HT-29 (cell line): Measurements from ENCODE around the gene KANTR. TPM values are rescaled to one million over a fixed set of nuclear protein-coding genes. Genes with fewer than 3 reads are reported as not detected.

Source experiments
- DNase-seq: peaks from one replicate; pipeline ENCODE4 v3.0.0-alpha.2; 2015; ENCODE audit warnings: low spot score
- total RNA-seq: library from RNA; depleted of rRNA; stranded (reverse); fragments of >200 nt; shearing (Covaris generic); gene quantifications from 2 replicates; pipeline ENCODE4 v1.2.3, GENCODE V29; 2014; rRNA removed

KANTR gene
- total RNA-seq = 8.0 and 11.9 TPM in 2 replicates

DNA sequence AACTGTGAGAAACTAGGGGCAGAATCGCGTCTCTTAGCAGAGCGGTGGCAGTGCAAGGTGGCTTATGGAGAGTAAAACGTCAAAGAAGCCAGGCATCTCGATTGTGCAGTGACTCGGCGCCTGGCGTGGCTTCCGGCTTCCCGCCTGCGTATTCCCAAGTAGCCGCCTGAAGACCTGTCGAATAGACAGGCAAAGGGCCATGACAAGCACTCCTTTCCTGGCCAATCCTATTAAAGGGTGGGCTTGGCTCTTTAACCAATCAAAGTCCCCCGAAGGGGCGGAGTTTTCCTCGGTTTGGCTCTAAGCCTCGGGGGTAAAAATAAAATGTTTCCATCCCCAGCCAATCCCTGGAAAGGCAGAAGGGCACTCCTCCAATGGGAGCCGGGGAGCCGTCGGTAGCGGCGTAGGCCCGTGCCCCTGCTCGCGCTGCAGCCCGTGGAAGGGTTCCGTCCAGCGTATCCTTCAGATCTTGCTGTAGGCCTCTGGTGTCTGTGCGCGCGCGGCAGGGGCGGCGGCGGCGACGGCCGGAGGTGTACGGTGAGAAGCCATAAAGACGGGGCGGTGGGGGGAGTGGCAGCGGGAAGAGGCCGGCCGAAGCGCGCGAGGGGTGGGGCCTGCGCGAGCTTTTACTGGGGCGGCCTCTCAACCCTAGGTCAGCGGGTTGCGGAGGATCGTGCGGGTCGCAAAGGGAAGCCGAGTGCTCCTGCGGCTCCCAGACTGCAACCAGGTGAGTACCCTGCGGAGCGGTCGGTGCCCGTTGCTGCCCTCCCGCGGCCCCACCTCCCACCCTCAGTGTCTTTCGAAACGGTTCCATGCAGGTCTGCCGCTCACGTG lies at the start of gene KANTR:
Gene KANTR (plus strand): TSS at position 395 of the 834 bp plus-strand sequence. CDS start 30,131 bp downstream, outside the sequence.
- DNase-seq = peak; percentile 95

GRCh38 chrX:53044995-53045394 lies 48.9 kb upstream of the KANTR start:
- no peak for DNase-seq

DNA sequence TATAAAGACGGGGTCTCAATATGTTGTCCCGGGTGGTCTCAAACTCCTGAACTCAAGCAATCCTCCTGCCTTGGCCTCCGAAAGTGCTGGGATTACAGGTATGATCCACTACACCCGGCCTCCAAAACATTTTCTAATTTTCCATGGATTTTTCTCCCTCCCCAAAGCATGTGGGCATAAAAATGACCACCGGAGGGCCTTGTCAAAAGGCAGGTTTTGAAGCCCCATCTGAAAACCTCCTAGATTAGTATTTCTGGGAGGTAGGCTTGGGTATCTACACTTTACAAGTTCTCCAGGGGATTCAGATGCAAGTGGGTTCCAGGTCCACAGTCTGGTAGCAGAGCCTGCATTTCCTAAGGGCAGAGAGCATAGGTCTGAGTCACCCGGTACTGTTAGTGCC lies 46.7 kb upstream of the KANTR start:
- no peak for DNase-seq

GRCh38 chrX:53048169-53049126 lies 45.5 kb upstream of the KANTR start, which contains the start of gene GPR173:
TSS of gene GPR173 (plus strand) at chrX:53048789. CDS start at chrX:53076622, 27,833 bp downstream.
- no peak for DNase-seq

DNA sequence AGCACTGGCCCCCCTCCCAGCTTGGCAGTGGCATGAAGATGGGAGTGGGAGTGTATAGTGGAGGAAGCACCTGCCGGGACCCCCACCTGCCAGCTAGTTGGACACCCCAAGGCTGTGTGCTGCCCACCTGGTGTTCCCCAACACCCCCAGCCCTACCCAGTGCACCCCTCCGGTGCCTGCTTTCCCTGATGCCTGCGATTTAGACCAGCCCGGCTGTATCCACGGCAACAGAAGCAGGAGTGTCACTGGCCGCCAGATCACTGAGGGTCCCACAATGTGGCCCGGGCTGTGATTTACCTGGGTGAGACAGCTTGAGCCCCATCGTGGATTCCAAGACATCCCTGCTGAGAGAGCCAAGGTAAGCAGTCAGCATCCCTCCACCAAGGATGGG lies 44.8 kb upstream of the KANTR start:
- no peak for DNase-seq

- DNase-seq = no peak
Observed at GRCh38 chrX:53050841-53051240, 43.1 kb upstream of the KANTR start.

- DNase-seq = no peak
Observed at GRCh38 chrX:53055244-53055849, 38.6 kb upstream of the KANTR start.

DNA sequence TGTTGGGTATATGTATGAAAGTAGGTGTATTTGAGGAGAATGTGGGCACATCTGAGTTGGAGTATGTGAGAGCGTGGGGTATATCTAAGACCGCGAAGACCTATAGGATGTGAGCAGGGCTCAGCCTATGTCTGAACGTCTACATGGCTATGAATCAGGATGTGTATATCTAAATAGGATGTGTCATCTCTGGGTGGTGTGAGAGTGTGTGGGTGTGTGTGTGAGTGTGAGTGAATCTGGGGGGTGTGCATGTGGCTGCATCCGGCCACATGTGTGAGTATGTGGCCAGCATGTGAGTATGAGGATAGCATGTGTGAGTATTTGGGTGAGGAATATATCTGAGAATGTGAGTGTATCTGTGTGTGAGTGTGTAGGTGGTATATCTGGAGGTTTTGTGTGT lies 37.6 kb upstream of the KANTR start:
- DNase-seq = no peak

DNA sequence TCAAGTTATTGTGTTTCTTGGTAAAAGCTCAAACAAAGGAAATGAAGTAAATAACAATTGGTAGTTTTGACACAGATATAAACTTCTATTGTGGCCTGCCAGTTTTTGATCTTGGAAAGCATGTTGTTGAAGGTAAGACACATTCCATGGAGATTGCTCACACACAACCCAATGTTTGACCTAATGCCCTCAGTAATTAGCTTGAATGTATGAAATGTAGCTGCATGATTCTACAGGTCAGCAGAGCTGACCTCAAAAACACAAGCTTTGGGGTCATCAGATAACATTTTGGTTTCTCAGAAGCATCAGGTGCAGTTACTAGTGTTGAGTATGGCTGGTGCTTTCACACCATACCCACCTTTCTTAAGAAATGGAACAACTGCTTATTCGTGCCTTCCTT lies 28.8 kb upstream of the KANTR start:
- DNase-seq = no peak

- no peak for DNase-seq
Observed at GRCh38 chrX:53071064-53071463, 22.9 kb upstream of the KANTR start.

DNA sequence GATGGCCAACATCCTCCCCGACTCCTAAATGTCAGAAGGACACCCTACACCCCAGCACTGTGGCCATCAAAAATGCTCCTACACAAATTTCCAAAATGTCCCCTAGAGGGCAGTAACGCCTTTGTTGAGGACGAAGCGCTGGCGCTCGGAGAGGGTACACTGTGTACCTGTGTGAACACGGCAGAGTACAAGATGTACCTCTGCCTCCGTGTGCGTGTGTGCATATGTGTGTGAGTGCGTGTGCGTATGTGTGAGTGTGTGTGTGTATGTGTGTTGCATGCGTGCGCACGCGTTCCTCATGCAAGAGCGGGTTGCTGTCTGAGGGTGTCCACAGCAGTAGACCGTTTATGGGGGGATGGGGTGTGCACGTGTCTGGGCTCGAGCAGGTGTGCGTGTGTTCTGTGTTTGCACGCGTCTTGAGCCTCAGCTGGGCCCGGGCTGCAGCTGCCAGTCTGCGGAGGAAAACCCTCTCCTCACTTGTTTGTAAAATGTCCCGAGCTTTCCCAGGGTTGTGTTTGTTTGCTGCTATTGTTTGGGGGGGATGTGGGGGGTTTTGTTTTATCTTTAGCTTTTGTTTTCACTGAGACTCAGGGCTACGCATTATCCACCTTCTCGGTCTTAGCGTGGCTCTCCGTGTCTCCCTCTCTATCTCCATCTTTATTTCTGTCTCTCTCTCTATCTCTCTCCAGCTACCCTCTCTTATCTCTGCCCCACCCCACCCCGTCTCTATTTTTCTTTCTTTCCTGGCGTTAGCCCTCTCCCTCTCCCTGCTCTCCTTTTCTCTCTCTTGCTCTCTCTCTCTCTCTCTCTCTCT lies 22.1 kb upstream of the KANTR start:
- DNase-seq = peak; percentile 87

- DNase-seq = no peak
Observed at GRCh38 chrX:53072418-53073114, 21.4 kb upstream of the KANTR start.

DNA sequence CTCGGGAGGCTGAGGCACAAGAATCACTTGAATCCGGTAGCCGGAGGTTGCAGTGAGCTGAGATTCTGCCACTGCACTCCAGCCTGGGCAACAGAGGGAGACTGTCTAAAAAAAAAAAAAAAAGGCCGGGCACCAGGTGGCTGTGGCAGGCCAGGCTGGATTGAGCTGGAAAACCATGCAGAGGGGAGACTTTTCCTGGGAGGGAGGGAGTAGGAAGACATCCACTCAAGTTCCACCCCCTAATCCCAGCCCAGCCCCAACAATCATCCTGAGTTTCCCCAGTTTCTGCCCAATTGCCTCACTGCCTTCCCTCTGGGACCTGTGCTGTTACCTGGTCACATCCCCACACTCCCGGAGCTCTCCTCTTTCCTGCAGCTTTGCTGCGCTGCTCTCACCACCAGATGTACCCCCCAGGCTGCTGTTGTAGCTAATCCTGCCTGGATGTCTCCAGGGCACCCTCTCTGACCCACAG lies 20.8 kb upstream of the KANTR start:
- DNase-seq = no peak

- no peak for DNase-seq
Observed at GRCh38 chrX:53075011-53075410, 18.9 kb upstream of the KANTR start.

- DNase-seq = no peak
Observed at GRCh38 chrX:53076671-53077070, 17.3 kb upstream of the KANTR start.

DNA sequence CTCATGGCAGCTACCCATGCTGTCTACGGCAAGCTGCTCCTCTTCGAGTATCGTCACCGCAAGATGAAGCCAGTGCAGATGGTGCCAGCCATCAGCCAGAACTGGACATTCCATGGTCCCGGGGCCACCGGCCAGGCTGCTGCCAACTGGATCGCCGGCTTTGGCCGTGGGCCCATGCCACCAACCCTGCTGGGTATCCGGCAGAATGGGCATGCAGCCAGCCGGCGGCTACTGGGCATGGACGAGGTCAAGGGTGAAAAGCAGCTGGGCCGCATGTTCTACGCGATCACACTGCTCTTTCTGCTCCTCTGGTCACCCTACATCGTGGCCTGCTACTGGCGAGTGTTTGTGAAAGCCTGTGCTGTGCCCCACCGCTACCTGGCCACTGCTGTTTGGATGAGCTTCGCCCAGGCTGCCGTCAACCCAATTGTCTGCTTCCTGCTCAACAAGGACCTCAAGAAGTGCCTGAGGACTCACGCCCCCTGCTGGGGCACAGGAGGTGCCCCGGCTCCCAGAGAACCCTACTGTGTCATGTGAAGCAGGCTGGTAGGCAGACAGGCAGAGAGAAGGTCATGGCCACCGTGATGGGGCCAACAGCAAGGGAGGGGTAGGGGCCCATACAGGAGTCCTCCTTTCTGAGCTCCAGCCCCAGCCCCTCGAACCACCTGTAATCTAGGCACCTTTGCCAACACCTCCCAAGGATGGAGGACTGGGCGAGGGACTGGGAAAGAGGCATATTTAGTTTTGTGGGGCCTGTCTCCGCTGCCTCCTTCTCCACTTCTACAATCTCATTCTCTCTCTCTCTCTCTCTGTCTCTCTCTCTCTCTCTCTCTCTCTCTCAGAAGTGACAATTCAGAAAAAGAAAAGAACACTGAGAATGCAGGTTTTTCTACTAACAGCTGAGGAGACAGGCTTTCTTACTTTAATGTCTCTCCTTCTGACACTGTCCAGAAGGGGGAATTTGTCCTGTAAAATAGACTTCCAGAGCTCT lies 16.4 kb upstream of the KANTR start:
- no peak for DNase-seq

GRCh38 chrX:53078943-53079342 lies 15.0 kb upstream of the KANTR start:
- no peak for DNase-seq

GRCh38 chrX:53080628-53081580 lies 13.0 kb upstream of the KANTR start:
- no peak for DNase-seq
